ENCODE measurements around the gene FAM118B.

DNA sequence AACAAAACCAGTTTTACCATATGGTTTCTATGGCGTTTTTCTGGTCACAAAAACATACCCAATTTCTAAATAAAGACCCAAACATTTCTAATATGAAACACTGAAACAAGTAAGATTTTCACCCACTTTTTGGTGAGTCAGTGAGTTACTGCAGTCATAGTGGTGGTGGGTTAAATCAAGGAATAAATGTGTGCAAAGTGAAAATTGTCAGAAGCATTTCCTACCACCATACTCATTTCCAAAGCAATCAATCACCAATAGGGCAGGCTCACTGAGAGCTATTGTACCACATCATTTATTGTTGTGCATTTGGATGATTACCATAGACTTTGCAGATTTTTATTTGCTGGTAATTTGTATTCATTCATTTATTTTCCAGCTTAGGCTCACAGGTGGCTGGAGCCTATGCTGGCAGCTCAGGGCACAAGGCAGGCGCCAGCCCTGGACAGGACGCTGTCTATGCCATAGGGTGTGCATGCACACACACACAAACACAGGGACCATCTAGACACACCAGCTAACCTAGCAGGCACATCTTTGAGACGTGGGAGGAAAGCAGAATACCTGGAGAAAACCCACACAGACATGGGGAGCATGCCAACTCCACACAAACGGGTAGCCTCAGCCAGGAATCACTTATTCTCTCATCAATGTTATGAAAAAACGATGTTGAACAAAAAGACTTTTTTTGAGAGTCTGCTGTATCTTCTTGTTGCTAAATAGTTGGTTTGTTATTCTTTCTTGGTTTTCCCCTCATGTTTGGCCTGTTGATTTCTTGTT, 5.1 kb downstream of the FAM118B start:
- TF ChIP-seq EP300 (IDR thresholded peaks at IDR 0.05), result no peak
- TF ChIP-seq CTCF (IDR thresholded peaks at IDR 0.05), result no peak
- no peak for TF ChIP-seq POLR2AphosphoS5 (IDR thresholded peaks at IDR 0.05)
- TF ChIP-seq POLR2A (IDR thresholded peaks at IDR 0.05), result no peak

Measured in stomach (tissue), 4 donors.